ENCODE results near the gene RBPJ.
A peak's percentile ranks its signal among the peaks of the same experiment; 100 is the strongest.
"Not testable (repeated sequence)": the region's sequence is repeated elsewhere in the genome, so short reads cannot be mapped to it uniquely, and the experiment has no call there.

The RBPJ gene

DNA sequence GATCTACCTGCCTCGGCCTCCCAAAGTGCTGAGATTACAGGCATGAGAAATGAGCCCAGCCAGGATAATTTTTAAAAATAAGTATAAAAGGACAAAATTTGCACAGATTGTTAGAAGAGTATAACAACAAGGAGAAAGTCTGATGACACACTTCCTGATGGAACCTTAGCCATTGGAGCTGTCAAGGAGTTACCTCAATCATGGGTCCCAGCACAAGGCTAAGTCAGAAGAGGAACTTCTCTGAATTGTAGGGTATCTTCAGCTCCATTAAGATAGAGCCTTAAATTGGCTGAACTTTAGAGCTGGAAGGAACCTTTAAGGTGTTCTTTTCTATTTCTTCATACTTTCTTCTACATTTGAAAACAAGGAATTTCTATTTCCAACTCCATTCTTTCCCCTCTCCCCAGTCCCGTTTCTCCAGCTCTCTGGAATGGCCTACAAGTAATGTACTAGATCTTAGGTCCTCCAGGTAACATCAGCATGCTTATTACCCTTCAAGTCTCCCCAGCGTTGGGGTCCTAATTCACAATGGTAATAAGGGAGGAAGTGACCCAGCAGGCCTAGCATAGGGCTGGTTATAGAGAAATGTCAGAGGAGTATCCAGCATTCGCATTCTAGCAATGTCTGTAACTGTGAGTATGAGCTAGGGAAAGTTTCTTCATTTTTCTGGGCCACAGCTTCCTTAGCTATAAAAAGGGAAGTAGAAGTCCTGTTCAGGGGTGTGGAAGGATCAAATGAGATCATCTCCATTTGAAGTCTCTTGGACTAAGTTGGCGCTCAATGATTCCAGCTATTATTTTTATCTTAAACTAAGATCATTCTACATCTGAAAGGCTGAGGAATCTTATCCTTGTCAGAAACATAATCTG is 18.5 kb upstream of the RBPJ start:
- DNase-seq: peak; percentile 92

GRCh38 chr4:26303008-26303407 is 17.8 kb upstream of the RBPJ start:
- DNase-seq: no peak

GRCh38 chr4:26307037-26307800 is 13.6 kb upstream of the RBPJ start:
- no peak for DNase-seq

- no peak for DNase-seq
Measured at GRCh38 chr4:26308568-26308967, 12.2 kb upstream of the RBPJ start.

- DNase-seq: no peak
Measured at GRCh38 chr4:26310264-26310663, 10.6 kb upstream of the RBPJ start.

DNA sequence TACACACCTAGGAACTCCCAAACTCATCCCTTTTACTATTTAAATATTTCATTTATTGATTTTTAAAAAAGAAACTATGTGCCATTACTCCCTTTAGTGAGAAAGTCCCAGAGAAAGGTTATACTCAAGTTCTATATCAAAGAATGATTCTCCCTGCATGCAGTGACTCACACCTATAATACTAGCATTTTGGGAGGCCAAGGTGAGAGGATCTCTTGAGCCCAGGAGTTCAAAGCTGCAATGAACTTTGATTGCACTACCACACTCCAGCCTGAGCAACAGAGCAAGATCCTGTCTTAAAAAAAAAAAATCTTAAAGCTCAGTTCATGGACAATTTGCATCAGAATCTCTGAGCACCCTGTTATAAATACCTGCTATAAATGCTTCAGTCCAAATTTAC is 9.2 kb upstream of the RBPJ start:
- DNase-seq: no peak

- not testable (repeated sequence) for DNase-seq
Measured at GRCh38 chr4:26315316-26315932, 5.4 kb upstream of the RBPJ start.

- no peak for DNase-seq
Measured at GRCh38 chr4:26317766-26318165, 3.0 kb upstream of the RBPJ start.

DNA sequence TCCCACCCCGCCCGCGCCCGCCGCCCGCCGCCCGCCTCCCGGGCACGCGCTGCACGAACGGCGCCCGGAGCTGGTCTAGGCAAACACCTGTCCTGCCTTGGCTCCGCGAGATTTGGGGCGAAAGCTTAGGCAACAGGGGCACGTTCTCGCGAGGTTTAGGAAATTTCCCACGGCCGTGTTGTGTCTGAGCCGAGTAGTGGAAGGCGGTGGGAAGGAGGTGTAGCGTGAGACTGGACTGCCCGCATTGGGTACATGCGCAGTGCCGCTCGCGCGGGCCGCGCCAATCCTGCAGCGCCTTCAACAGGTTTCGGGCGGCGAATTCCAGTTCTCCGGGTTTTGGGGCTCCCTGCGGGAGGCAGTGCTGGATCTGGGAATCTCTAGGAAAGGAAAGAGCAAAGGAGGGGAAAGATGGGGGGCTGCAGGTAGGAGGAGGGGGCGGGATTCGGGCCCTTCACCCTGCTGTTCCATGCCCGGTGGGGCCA is 1.3 kb upstream of the RBPJ start:
- DNase-seq: peak; percentile 98 to 99

GRCh38 chr4:26319949-26320537 is 771 bp upstream of the RBPJ start:
- DNase-seq: peak in 1 of 2 experiments; percentile 63

DNA sequence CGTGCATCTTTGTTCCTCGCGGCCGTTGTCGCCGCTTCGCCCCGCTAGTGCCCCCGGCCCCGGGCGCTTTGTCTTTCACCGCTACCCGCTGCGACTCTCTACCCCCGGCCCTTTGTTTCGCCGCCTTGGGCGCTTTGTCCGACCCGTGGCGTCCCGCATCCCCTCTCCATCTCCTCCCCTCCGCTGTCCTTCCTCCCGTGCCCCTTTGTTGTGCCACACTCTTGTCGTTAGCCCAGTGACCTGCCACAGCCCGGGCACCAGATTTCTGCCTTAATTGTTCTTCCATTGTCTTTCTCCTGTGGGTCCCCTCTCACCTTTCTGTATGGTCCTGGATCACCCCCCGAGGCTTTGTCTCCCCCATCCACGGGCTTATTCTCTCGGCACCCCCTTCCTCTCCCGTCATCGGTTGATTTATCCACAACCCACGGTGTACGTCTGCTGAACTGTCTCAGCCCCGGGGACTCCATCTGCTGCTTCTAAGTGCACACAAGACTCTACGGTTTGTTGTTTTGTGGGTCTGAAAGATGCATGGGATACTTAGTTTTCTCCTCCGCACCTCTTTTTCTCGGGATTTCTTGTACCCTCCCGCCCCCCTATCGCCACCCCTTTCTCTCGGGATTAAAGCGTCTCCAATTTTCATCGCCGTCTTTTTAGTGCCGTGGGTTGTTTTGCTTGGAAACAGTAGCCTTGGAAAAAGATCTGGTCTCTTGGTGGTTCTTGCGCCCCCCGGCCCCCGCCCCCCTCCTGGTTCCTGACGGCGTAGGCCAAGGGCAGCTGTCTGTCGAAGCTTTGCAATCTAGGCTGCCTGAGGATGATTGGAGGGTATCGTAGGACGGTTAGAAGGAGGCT is 783 bp downstream of the RBPJ start:
- no peak for DNase-seq

- DNase-seq: peak in 1 of 2 experiments; percentile 30
Measured at GRCh38 chr4:26322346-26322745, 1.5 kb downstream of the RBPJ start.

DNA sequence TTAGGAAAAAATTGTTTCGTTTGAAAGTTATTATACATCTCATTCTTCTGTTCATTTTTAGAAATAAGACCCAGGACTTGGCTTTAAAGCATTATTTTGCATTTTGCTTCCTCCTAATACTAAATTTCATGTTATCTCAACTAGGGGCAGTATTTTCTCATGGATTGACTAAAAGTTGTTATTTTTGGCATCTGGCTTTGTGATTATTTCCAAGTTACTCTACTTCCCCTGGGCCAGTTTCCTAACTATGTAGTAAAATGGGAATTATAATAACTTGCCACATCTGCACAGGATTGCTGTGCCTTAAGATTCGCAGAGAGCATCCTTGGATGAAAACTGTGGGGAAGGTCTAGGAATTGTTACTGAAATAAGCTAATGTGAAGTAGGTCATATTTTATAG is 3.0 kb downstream of the RBPJ start:
- peak; percentile 9 to 22 for DNase-seq

DNA sequence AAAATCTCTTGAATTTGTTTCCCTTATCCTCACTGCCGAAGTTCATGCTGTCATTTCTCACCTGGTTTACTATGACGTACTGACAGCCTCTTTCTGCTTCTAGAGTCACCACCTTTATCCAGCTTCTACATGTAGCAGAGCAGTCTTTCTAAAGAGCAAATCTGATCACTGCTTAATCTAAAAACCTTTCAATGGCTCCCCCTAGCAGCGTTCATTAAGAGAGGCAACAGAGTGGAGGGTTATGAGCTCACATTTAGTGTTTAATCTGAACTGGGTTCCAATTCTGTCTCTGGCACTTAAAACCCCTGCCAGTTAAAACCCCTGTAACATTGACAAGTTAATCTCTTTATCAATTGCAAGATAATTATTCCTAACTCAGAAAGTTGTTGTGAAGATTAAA is 4.4 kb downstream of the RBPJ start:
- peak; percentile 62 to 76 for DNase-seq

- DNase-seq: no peak
Measured at GRCh38 chr4:26326791-26327190, 6.0 kb downstream of the RBPJ start.

DNA sequence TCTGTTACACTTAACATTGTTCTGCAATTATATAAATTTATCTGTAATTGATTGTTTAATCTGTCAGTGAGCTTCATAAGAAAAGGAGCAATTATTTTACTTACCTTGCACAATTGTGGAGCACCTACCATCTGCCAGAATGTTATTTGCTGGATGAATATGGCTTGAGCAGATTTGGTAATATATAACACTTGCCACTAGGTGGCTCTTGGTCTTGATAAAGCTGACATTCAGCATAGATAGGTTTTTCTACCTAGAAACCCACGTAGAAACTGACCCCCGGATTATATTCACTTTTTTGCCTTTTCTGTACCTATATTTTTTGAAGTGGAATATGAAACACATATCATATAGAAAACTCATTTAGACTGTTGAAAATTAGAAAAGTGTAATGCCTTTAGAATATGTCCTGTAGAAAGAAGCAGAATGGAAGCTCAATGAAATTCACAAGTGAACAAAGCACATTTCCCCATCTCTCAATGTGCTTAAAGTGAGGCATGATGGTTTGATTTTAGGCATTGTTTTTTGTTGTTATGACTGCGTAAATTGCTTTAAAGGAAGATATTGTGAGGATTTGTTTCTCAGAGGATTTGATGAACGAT is 9.5 kb downstream of the RBPJ start:
- DNase-seq: peak; percentile 66 to 71

GRCh38 chr4:26330946-26331345 is 10.1 kb downstream of the RBPJ start:
- DNase-seq: no peak

DNA sequence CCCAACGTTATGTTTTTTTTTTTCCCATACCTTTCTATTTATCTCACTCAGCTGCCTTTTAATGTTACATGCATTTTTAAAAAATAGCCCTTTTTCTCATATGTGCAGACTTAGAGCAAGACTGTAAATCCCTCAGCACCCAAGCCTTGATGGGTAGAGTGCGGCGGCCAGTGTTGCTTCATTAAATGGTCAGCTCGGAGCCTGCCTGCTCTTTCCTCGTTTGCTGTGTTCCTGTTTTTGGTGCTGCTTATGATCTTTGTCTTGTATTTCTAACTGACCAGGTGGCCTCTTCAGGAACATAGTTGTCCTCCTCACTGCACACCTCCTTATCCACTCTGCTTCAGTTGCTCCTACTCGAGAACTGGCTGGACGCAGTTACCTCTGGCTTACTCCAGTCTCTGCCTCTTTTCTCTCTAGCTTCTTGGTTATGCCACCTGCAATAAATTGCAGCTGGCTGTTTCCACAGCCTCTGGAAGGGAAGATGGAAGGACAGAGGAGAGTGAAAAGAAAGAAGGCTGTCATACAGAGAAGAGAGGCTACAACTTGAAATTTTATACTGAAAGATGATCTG is 10.7 kb downstream of the RBPJ start:
- DNase-seq: no peak

GRCh38 chr4:26334366-26334765 is 13.6 kb downstream of the RBPJ start:
- DNase-seq: no peak

DNA sequence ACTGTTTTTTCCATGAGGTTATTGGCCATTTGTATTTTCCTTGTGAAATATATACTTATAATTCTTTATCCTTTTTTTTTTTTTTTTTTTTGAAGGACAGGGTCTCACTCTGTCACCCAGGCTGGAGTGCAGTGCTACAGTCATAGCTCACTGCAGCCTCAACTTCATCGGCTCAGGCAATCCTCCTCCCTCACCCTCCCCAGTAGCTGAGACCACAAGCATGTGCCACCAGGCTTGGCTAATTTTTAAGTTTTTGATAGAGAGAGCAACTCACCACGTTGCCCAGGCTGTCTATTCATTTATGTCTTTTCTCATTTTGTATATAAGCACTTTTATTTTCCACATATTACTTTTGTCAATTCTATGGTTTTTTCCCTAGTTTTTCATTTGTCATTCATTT is 16.8 kb downstream of the RBPJ start:
- DNase-seq: no peak

DNA sequence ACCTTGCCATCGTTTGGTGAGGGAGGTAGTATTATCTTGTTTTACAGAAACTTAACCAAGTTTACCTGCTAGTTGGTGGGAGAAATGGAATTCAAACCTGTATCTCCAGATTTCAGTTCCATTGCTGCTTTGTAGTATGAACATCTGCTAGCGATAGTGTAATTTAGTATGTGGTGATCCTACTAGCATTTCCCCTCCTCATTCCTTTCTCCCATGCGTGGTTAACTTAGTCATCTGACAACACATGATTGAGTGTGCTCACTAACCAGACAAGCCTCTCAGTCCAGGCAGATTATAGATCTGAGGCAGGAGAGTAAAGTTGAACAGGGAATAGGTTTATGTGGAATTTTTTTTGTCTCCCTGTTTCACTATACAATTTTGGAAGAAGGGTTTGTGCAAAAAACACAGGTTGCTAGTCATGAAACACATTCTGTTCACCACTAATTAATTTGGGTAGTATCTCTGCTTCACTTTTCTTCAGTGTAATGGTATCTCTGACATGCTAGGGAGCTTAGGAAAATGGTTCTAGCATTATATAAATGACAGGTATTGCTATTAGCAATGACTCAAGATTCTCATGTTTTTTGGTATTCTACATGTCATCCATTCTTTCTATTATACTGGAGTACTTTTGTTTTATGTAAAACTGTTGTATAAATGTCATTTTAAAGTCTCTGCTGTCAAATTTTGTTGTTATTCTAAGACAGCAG is 21.7 kb downstream of the RBPJ start:
- DNase-seq: no peak

Measured in AML-193 (cell line).